T-cell (primary cell): Measurements from ENCODE around the gene FAM24A. TPM values are rescaled to one million over a fixed set of nuclear protein-coding genes. Genes with fewer than 3 reads are reported as not detected.

Experiments
- total RNA-seq, 35 experiments: library from RNA in 6 of 35; stranded (reverse) in 6 of 35; fragments of 120-200 nt in 1 of 35; gene quantifications; one replicate each; pipeline versions ENCODE4 v1.2.1 to v1.2.4 and lab custom pipeline; 2013 to 2026

Gene FAM24A
- total RNA-seq, 5 donors from 2014 or later (not counting 1 experiment from before 2014, with no cell fraction given), result not detected

Other genes with a start within 250 kb of the FAM24A start
- not detected for gene C10orf120, start 210.8 kb upstream of the FAM24A start, total RNA-seq
- 1 to 10 TPM; 1.2 to 4.9 (median 4.1) TPM for gene CUZD1, start 64.8 kb upstream of the FAM24A start, total RNA-seq
- 10 to 100 TPM; 12.7 to 18.0 (median 14.3) TPM for gene FAM24B, start 31.0 kb upstream of the FAM24A start, total RNA-seq
- 10 to 100 TPM in 3 of 5 donors, 1 to 10 TPM in 2; 7.1 to 13.2 (median 11.5) TPM for gene C10orf88, start 43.6 kb downstream of the FAM24A start, total RNA-seq
- gene PSTK, start 69.8 kb downstream of the FAM24A start, total RNA-seq, result 10 to 100 TPM in 2 of 5 donors, 1 to 10 TPM in 3; 3.7 to 12.1 (median 5.2) TPM
- gene IKZF5, start 98.2 kb downstream of the FAM24A start, total RNA-seq, result 10 to 100 TPM; 22.6 to 68.1 (median 29.4) TPM
- 10 to 100 TPM; 25.3 to 33.8 (median 33.0) TPM for gene ACADSB, start 98.4 kb downstream of the FAM24A start, total RNA-seq
- gene HMX3, start 225.4 kb downstream of the FAM24A start, total RNA-seq, result under 1 TPM in 1 of 5 donors, not detected in 4; 0.33 TPM
- gene HMX2, start 237.5 kb downstream of the FAM24A start, total RNA-seq, result not detected
- 100 to 1,000 TPM; 116 to 139 (median 127) TPM for gene BUB3, start 243.8 kb downstream of the FAM24A start, total RNA-seq